AG09319 (cell line): ENCODE data around the gene PTAFR.

Experiments used
- DNase-seq: peaks from one replicate; pipeline ENCODE4 v3.0.0-alpha.2; 2010; ENCODE audit warnings: low read depth; ENCODE audit errors: extremely low read depth
- CTCF ChIP-seq: IDR thresholded peaks from 2 replicates; pipeline ENCODE4 v1.5.1; 2011; ENCODE audit warnings: low read depth, mild to moderate bottlenecking, inconsistent platforms, low read length, moderate library complexity

Gene PTAFR

DNA sequence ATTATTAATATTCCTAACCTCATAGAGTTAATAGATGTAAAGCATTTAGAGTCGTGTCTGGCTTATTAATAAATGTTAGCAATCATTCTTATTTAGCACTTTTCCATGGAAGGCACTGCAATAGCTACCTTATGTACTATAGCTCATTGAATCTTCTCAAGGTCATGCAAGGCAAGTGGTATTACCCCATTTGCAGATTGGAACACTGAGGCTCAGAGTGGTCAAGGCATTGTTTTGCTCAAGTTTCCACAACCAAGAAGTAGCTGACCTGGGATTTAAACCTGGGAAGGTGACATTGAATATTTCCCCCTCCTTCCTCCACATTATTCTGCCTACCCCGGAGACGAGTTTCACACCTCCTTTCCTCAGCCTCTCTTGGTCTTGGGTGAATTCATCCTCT, 50.3 kb downstream of the PTAFR start:
- DNase-seq: no peak
- TF ChIP-seq CTCF: no peak

DNA sequence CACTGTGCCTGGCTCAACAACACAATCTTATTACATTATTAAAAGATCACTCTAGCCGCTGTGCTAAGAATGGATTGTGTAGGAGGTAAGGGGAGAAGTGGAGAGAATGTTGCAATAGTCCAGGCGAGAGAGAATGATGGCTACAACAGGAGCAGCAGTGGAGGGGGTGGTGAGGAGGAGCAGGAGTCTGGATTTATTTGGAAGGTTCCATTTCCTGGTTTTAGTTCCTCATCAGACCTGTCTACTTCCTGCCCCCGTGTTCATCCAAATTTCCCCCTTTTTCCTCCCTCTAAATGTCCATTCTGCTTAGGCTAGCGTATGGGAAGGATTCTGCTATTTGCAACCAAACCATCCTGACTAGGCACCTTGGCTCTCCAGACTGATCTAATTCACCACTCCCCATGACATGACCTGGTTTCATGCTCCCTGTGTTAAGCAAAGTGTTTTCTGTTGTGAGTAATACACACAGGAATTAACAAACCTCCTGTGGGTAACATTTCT, 53.0 kb downstream of the PTAFR start:
- no peak for DNase-seq
- TF ChIP-seq CTCF: no peak

- DNase-seq: no peak
- no peak for TF ChIP-seq CTCF
Measured at GRCh38 chr1:28122183-28122582, 54.3 kb downstream of the PTAFR start.

DNA sequence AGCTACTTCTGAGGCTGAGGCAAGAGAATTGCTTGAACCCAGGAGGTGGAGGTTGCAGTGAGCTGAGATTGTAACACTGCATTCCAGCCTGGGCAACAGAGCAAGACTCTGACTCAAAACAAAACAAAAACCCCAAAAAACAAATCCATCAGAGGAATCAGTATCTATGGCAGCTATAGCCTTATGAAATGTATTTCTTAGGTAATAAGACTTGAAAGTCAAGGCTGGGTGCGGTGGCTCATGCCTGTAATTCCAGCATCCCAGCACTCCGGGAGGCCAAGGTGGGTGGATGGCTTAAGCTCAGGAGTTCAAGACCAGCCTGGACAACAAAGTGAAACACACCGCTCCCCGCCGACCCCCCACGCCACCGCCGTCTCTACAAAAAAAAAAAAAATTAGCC, 56.9 kb downstream of the PTAFR start:
- DNase-seq: no peak
- TF ChIP-seq CTCF: no peak

- TF ChIP-seq CTCF: no peak
- DNase-seq: no peak
Measured at GRCh38 chr1:28118640-28119307, 57.7 kb downstream of the PTAFR start.

DNA sequence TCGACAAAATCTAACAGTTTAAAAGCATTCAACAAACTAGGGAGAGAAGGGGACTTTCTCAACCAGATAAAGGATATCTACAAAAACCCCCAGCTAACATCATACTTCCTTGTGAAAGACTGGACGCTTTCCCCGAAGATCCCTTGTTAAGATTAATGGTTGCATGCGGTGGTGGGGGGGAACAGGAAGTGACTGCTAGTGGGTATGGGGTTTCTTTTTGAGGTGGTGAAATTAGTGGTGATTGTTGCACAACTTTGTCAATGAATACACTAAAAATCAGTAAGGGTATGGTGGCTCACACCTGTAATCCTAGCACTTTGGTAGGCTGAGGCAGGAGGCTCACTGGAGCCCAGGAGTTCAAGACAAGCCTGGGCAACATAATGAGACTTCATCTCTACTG, 61.2 kb downstream of the PTAFR start:
- TF ChIP-seq CTCF: no peak
- DNase-seq: no peak

GRCh38 chr1:28114844-28115243, 61.6 kb downstream of the PTAFR start:
- no peak for TF ChIP-seq CTCF
- no peak for DNase-seq
